ENCODE results near the gene TEX22.

TEX22 gene

GRCh38 chr14:105439710-105440553 lies 41.6 kb downstream of the TEX22 start:
- no peak for DNase-seq (ENCODE audit: low spot score)

DNA sequence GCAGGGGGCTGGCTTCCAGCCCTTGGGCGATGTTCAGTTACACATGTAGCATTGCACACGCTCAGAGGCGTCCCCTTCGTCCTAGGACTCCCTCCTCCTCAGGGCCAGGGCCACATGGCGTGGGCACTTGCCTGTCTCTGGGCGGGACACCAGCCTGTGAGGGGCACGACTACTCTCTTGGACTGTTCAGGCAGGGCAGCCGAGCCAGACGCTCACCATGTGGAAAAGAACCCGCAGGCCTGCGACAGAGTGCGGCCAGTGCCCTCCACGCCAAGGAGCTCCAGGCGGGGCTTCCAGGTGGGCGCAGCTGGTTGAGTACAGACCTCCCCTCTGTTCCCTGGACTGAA lies 42.2 kb downstream of the TEX22 start:
- DNase-seq (ENCODE audit: low spot score), result no peak

- no peak for DNase-seq (ENCODE audit: low spot score)
Observed at GRCh38 chr14:105440992-105441391, 42.7 kb downstream of the TEX22 start.

DNA sequence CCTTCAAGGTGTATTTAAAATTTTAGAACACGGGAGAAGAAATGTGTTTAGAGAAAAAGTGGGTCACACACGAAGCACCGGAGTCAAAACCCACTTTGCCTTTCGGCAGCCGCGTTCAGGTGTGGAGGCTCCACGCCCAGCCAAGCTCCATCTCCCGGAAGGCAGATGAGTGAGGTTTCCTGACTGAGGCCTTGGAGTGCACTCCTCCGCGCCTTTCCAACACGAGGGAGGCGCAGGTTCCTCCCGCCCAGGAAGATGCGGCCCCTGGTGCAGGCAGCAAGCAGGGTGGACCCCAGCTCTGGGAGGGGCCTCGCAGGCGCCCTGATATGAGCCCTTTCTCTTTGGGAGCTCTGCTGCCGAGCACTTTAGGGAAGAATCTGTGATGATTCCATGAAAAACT lies 43.8 kb downstream of the TEX22 start:
- DNase-seq (ENCODE audit: low spot score), result no peak

DNA sequence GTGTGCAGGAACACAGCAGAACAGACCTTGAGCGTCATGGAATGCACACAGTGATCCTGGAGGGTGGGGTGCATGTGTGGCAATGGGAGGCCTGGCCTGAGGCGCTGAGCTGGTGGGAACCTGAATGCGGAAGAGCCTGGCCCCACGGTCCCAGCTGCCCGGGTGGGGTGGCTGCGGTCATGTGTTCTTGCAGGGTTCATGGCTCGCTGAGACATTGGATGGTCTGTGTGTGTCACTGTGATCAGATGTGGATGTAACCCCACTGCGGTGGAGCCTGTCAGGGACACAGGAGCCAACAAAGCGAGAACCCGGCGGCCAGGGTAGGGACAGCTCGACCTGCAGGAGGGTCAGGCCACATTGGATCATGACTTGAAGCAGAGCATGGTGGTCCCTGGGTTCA lies 44.5 kb downstream of the TEX22 start:
- no peak for DNase-seq (ENCODE audit: low spot score)

DNA sequence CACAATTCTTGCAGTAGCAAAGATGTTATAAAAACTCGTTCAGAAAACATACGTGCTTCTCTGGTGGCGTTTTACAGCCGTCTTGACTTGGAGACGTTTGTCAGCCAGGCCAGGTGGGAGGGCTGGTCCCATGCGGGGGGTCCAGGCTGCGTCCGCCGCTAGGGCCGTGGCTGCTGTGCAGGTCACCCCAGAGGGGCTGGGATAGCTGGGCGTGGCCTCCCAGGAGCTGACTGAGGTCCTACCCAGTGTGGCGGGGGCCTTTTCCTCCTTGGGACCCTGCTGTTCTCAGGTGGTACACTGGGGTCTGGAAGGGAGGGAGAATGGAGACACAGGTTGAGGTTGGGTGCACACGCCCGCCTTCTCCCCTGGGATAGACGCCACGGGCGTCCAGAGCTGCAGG lies 46.5 kb downstream of the TEX22 start:
- no peak for DNase-seq (ENCODE audit: low spot score)

- DNase-seq (ENCODE audit: low spot score), result no peak
Observed at GRCh38 chr14:105445290-105445689, 47.0 kb downstream of the TEX22 start.

DNA sequence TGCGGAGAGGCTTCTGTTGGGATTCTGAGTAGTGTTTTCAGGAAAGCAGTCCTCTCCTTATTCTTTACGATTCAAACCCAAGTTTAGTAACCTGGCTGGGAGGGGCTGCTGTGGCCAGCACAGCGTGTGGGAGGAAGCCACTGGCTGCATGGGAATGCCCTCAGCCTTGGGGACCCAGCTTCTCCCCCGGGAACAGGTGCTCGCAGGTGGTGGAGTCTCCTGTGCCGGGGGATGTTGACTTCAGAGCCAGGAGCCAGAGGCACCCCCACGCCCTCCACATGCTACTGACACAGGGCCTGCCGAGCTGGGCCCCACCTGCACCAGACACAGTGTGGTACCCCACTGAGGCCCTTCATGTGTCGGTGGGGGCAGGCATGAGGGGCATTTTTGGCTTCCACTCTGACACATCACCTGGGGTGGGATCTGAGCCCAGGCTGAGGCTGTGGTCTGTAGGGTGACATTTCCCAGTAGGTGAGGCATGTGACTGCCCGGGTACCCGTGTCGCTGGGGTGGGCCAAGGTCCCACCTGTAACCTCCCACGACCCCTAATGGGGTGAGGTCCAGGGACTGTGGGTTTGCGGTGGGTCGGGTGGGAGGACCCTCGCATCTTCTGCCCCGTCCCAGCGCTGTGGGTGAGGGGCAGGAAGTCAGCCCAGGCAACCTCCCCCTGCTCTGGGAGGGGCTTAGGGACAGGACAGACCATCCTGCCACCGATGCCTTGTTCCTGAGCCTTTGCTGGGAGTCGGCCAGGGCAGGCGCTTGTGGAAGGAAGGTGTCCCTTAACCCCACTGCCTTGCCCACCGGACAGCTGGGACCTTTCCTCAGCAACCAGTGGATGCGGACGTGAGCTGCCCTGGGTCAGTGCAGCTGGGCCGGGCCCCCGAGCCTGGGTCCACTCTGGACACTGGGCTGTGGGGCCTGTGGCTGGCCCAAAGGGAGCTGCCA lies 47.8 kb downstream of the TEX22 start:
- no peak for DNase-seq (ENCODE audit: low spot score)

DNA sequence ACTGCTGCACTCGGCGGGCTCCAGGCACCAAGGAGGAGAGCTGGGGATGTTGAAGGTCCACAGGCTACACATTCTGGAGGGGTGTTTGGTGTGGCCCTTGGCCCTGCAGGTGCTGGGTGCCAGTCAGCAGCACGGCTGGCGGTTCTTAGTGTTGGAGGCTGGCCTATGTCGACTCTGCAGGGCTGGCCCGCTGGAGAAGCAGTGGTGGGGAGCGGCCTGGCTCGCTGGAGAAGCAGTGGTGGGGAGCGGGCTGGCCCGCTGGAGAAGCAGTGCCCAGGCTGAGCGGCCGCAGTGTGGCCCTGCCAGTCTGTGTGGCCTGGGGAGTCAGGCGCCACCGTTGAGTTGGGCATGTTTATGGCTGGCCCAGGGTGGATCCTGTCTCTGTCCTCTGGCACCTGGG lies 48.6 kb downstream of the TEX22 start:
- no peak for DNase-seq (ENCODE audit: low spot score)

GRCh38 chr14:105447651-105448640 lies 49.6 kb downstream of the TEX22 start:
- DNase-seq (ENCODE audit: low spot score), result no peak

GRCh38 chr14:105448706-105449111 lies 50.4 kb downstream of the TEX22 start:
- peak; percentile 16 for DNase-seq (ENCODE audit: low spot score)

DNA sequence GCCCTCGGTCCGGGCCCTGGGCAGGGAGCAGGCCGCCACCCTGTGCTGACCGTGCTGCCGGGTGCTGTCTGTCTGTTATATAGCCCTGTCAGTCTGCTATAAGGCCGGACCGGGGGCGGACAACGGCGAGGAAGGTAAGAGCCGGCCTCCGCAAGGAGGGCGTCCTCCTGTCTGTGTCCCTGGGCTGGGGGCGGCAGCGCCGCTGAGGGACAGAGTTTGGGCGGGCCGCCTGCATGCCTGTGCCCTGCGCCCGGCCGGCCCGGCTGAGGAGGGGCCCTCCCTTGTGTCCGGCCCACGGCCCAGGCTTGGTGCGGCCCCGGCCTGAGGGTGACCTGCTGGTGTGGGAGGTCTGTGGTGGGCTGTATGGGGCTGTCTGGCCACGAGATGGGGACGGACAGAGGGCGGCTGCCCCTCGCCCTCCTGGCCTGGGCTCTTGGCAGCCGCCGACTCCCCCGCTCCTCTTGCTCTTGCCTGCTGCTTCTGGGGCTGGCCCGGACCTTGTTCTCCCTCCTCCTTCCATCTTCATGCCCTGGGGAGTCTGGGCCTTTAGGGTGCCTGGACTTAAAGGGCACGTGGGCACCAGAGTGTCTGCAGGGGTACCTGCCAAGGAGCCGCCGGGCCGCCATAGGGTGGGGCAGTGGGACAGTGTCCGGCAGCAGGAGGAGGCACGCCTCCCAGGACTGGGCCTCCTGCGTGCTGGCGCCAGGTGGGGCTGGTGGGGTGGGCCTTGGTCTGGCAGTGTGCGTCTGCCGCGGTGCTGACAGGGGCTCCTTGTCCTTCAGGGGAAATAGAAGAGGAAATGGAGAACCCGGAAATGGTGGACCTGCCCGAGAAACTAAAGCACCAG lies 51.2 kb downstream of the TEX22 start:
- no peak for DNase-seq (ENCODE audit: low spot score)

- DNase-seq (ENCODE audit: low spot score), result no peak
Observed at GRCh38 chr14:105450123-105450505, 51.8 kb downstream of the TEX22 start.

GRCh38 chr14:105450864-105451720 lies 52.8 kb downstream of the TEX22 start:
- DNase-seq (ENCODE audit: low spot score), result no peak

GRCh38 chr14:105452963-105453362 lies 54.6 kb downstream of the TEX22 start:
- DNase-seq (ENCODE audit: low spot score), result no peak

- DNase-seq (ENCODE audit: low spot score), result no peak
Observed at GRCh38 chr14:105453847-105454246, 55.5 kb downstream of the TEX22 start.

- DNase-seq (ENCODE audit: low spot score), result no peak
Observed at GRCh38 chr14:105455086-105455640, 56.8 kb downstream of the TEX22 start.

DNA sequence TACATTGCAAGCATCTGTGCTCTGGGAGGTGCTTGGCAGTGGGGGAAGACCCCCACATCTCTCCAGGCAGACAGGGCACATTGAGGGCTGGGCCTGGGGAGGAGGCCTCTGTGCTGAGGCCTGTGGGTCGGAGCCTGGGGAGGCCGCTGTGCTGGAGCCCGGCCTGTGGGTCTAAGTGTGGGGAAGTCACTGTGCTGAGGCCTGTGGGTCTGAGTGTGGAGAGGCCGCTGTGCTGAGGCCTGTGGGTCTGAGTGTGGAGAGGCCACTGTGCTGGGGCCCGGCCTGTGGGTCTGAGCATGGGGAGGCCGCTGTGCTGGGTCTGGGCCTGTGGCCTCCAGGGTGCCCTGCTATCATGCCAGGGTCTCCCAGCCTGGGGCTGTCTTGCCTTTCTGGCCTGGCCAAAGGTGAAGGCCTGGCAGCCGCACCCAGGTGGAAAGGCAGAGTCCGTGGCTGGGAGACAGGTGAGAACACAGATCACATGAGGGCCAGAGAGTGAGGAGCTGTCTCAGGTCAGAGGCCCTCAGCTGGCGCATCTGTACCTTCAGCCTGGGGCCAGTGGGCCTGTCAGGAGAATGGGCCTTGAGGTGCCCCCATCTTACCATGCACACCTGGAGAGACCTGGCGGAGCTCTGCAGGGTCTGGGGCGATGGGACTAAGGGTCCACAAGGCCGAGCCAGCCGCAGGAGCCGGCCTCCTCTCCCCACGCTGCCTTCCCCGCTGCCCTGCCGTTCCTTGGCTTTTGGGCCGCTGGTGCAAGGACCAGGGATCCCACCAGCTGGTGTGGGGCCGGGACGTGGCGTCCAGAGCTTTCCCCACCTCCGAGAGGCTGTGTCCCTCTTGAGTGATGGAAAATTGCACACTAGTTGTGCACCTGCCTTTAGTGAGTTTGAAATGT lies 57.7 kb downstream of the TEX22 start:
- no peak for DNase-seq (ENCODE audit: low spot score)
